ENCODE data around the gene SHROOM3. TPM values are rescaled to one million over a fixed set of nuclear protein-coding genes. Genes with fewer than 3 reads are reported as not detected.

SHROOM3 gene
- total and polyA plus RNA-seq, 2 experiments from 2014 or later = 11.3 to 73.5 TPM

GRCh38 chr4:76783836-76784235, 348.8 kb downstream of the SHROOM3 start:
- H3K4me1 ChIP-seq (ENCODE audit: insufficient read depth) = peaks cover 20% of the 10 kb centered on the region
- ATAC-seq (peak; percentile 42), DNase-seq (ENCODE audit: low spot score) (no peak)
- Mint-ChIP-seq H3K9me3 (no peaks in the 10 kb centered on the region; the same call in 2 of the 3 replicates), H3K36me3 (ENCODE audit: low read depth) (peaks cover 49% of the 10 kb centered on the region), H3K27ac (peak overlapping the region; percentile 83; the same call in 1 of the 2 replicates), H3K27me3 (ENCODE audit: insufficient read depth, low read depth, poor library complexity) (peaks cover 2% of the 10 kb centered on the region), H3K4me1 (peaks cover 34% of the 10 kb centered on the region), H3K4me3 (no peak overlapping the region)
- no peak overlapping the region for H3K4me2 ChIP-seq
- H3K27ac ChIP-seq (ENCODE audit: low read depth) = peak overlapping the region; percentile 57
- no peaks in the 10 kb centered on the region for H3K27me3 ChIP-seq (ENCODE audit: insufficient read depth)
- TF ChIP-seq POLR2AphosphoS5 (IDR thresholded peaks at IDR 0.05; ENCODE audit: low read depth) = no peak
- TF ChIP-seq ZNF114 (CRISPR knock-in tag; IDR thresholded peaks at IDR 0.05) = no peak
- TF ChIP-seq EZH2 (IDR thresholded peaks at IDR 0.05; ENCODE audit: low read depth, unreplicated experiment) = no peak
- TF ChIP-seq CREB1 (CRISPR knock-in tag; IDR thresholded peaks at IDR 0.05; ENCODE audit: low read depth) = no peak
- TF ChIP-seq JUNB (IDR thresholded peaks at IDR 0.05; ENCODE audit: unreplicated experiment) = no peak
- TF ChIP-seq ZNF331 (CRISPR knock-in tag; IDR thresholded peaks at IDR 0.05; ENCODE audit: low read depth) = no peak
- no peak for TF ChIP-seq EZH2phosphoT487 (IDR thresholded peaks at IDR 0.05; ENCODE audit: unreplicated experiment)
- TF ChIP-seq CTCF (conservative IDR thresholded peaks at IDR 0.05; ENCODE audit: low read depth in 2 of 2) = no peak
- no peak for TF ChIP-seq NANOG (IDR thresholded peaks at IDR 0.05; ENCODE audit: borderline replicate concordance)
- H3F3A ChIP-seq (replicated peaks; ENCODE audit: low read depth) = no peaks in the 10 kb centered on the region
- H3K9me2 ChIP-seq (ENCODE audit: insufficient read depth) = 0 out of 2 replicates have a peak, but pooled peaks cover 3% of the 10 kb centered on the region
- H3K36me3 ChIP-seq (ENCODE audit: insufficient read depth) = no peaks in the 10 kb centered on the region; the same call in 1 of the 2 replicates
- H3K4me3 ChIP-seq = no peak overlapping the region
- no peaks in the 10 kb centered on the region for H4K20me1 ChIP-seq (replicated peaks; ENCODE audit: insufficient read depth)
- H3K79me2 ChIP-seq (replicated peaks; ENCODE audit: insufficient read depth) = no peaks in the 10 kb centered on the region
- H2AFZ ChIP-seq = no peak overlapping the region

DNA sequence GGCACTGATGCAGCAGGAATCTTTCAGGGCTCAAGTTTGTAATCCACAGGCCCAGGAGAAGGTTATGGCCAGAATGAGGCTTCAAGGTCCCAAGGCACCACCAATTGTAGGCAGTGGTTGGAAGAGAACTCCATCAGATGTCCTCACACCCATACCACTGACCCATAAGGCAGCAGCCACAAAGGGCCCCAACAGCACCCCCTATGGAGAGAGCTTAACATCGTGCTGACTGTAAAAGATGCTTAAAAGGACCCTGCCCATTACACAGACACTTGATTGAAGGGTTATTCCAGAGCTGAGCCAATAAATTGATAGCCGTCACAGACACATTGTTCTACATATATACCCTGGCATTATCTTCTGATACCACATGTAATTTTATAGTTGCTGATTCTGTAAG, 349.2 kb downstream of the SHROOM3 start:
- Histone ChIP-seq H3F3A (replicated peaks; ENCODE audit: low read depth) (no peaks in the 10 kb centered on the region), H3K4me3 (no peak overlapping the region), H3K27me3 (ENCODE audit: insufficient read depth) (no peaks in the 10 kb centered on the region), H3K36me3 (ENCODE audit: insufficient read depth) (no peaks in the 10 kb centered on the region; the same call in 1 of the 2 replicates), H3K9me2 (ENCODE audit: insufficient read depth) (0 out of 2 replicates have a peak, but pooled peaks cover 3% of the 10 kb centered on the region), H3K27ac (ENCODE audit: low read depth) (no peak overlapping the region), H2AFZ (no peak overlapping the region), H3K4me2 (no peak overlapping the region), H4K20me1 (replicated peaks; ENCODE audit: insufficient read depth) (no peaks in the 10 kb centered on the region), H3K79me2 (replicated peaks; ENCODE audit: insufficient read depth) (no peaks in the 10 kb centered on the region), H3K4me1 (ENCODE audit: insufficient read depth) (peaks cover 20% of the 10 kb centered on the region)
- peaks cover 45% of the 10 kb centered on the region for H3K36me3 Mint-ChIP-seq (ENCODE audit: low read depth)
- TF ChIP-seq CTCF (conservative IDR thresholded peaks at IDR 0.05; ENCODE audit: low read depth in 2 of 2) (peak; percentile 60 to 66), ZNF114 (CRISPR knock-in tag; IDR thresholded peaks at IDR 0.05) (no peak)
- H3K9me3 Mint-ChIP-seq = no peaks in the 10 kb centered on the region; the same call in 2 of the 3 replicates
- peak; percentile 52 for ATAC-seq
- no peak overlapping the region for H3K4me3 Mint-ChIP-seq
- peak; percentile 63 for DNase-seq (ENCODE audit: low spot score)
- H3K27me3 Mint-ChIP-seq (ENCODE audit: insufficient read depth, low read depth, poor library complexity) = peaks cover 2% of the 10 kb centered on the region
- peaks cover 30% of the 10 kb centered on the region for H3K4me1 Mint-ChIP-seq
- H3K27ac Mint-ChIP-seq = peak overlapping the region; percentile 83; the same call in 1 of the 2 replicates

Measured in GM23338 (cell line).